HG02763 (cell line): ENCODE measurements around the gene DHRS7B.
"Not testable (repeated sequence)": the region's sequence is repeated elsewhere in the genome, so short reads cannot be mapped to it uniquely, and the experiment has no call there.

Experiments
- ATAC-seq: cut with Tn5 transposase; IDR thresholded peaks from one replicate; pipeline ENCODE4 v1.9.1; 2021; ENCODE audit warnings: mild to moderate bottlenecking, moderate library complexity; ENCODE audit not compliant: unreplicated experiment

The DHRS7B gene

DNA sequence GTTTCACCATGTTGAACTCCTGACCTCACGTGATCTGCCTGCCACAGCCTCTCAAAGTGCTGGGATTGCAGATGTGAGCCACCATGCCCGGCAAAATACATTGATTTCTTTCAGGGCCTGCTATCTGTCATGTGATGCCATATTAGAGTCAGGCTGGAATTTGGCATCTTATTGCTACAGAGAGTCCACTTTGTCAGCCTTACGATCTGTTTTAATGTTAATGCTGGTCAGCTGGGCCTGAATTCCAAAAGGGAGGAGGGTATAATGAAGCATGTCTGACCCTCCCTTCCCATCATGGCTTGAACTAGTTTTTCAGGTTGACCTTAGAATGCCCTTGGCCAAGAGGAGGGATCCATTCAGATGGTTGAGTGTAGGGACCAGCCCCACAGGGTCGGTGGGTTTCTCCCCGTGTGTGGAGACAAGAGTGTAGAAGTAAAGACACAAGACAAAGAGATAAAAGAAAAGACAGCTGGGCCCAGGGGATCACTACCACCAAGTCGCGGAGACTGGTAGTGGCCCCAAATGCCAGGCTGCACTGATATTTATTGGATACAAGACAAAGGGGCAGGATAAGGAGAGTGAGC is 19.6 kb upstream of the DHRS7B start:
- ATAC-seq, result not testable (repeated sequence)

DNA sequence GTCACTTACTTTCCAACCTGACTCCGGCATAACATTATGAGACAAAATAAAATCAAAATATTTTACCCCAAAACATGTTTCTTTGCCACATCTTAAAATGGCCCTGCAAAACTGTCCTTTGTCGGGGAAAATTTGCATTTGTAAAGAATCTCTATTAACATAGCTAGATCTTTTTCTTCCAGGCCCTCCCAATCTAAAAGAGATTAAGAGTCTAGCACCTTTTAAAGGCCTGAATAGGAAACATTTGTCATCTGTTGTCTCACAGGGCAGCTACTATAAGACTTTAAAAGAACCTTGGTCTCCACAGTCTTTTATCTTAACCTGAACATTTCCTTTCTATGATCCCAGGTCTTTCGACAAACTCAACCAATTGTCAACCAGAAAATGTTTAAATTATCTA is 18.1 kb upstream of the DHRS7B start:
- ATAC-seq, result no peak

- ATAC-seq, result no peak
Measured at GRCh38 chr17:21113049-21113690, 13.6 kb upstream of the DHRS7B start.

DNA sequence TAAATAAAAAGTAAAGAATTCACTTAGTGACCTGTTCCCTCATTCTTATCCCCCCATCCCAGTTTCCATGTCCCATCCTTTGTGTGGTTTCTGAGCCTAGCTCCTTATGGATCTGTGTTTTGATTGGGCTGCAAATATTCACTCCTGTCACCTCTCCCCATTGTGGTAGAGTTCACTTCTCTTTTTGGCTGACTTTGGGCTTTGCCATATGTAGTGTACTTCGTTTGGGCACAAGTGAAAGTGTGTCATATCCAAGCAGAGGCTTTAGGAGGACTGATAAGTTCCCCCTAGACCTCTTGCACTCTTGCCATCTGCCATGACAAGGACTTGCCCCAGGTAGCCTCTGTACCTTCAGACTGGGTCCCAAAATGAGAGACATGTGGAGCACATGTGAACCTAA is 13.0 kb upstream of the DHRS7B start:
- ATAC-seq, result no peak

DNA sequence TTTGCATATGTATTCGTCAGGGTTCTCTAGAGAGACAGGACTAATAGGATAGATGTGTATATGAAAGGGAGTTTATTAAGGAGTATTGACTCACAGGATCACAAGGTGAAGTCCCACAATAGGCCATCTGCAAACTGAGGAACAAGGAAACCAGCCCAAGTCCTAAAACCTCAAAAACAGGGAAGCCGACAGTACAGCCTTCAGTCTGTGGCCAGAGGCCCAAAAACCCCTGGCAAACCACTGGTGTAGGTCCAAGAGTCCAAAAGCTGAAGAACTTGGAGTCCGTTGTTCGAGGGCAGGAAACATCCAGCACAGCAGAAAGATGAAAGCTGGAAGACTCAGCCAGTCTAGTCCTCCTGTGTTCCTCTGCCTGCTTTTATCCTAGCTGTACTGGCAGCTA is 12.0 kb upstream of the DHRS7B start:
- not testable (repeated sequence) for ATAC-seq

- ATAC-seq, result no peak
Measured at GRCh38 chr17:21119247-21119918, 7.4 kb upstream of the DHRS7B start.

GRCh38 chr17:21119919-21120249 is 6.9 kb upstream of the DHRS7B start:
- no peak for ATAC-seq

DNA sequence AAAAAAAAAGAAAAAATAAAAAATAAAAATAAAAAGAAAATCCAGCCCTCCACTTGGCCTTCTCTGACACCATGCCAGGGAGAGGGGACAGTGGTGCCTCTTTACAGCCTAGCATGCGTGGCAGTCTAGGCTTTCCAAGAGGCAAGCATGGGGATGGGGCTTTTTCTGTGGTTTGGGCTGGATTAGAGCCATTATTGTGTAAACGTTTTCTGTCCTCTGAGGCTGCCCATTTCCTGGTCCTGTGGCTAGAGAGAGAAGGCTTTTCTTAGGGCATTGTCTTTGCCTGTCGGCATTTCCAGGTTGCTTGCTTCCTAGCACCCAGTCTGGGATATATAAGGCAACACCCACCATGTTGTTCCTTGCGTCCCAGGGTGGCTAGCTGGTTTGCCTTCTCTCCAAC is 2.7 kb upstream of the DHRS7B start:
- no peak for ATAC-seq

DNA sequence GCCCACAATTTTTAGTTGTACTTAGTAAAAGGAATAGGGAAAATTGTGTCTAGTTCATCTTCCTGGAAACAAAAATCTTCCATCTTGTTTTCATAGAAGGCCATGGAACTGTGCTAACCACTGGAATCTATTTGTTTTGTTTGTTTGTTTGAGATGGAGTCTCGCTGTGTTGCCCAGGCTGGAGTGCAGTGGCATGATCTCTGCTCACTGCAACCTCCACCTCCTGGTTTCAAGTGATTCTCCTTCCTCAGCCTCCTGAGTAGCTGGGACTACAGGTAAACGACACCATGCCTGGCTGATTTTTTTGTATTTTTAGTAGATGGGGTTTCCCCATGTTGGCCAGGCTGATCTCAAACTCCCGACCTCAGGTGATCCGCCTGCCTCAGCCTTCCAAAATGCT is 2.2 kb upstream of the DHRS7B start:
- ATAC-seq, result not testable (repeated sequence)

DNA sequence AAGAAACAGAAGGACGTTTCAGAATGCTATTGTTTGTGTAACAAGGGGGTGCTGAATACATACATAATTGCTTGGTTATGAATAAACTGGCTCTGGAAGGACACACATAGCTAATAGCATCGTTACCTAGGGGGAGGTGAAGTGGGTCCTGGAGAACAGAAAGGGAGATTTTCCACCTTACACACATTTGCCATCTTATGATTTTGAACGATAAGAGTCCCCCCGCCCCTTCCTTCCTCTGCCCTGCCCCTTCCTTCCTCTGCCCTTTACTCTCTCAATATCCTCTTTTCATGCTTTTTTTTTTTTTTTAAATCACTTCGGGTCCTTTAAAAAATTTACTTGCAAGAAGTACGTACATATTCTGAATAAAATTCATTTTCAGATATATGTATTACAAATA is 902 bp upstream of the DHRS7B start:
- ATAC-seq, result no peak

DNA sequence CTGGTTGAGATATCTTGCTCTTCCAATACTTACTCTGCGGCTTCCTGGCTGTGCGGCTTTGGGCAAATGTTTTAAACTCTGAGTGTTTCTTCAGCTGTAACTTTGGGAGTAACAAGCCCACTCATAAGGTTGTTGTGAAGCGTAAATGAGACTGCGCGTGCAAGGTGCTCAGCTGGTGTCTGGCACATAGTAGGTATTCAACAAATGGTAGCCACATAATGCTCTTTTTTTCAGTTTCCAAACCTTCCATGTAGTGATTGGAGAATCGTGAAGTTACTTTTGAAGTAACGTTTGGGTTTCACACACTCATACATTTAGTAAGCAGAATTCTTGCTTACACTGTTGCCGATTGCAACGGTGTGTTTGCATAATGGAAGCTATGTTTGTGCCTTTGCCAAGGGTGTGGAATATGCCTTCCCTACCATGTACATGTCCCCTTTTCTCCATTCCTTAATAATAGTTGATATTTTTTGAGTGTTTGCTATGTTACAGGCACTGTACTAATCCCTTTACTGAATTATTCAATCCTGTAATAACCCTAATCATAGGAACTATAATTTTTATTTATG is 829 bp downstream of the DHRS7B start:
- no peak for ATAC-seq

DNA sequence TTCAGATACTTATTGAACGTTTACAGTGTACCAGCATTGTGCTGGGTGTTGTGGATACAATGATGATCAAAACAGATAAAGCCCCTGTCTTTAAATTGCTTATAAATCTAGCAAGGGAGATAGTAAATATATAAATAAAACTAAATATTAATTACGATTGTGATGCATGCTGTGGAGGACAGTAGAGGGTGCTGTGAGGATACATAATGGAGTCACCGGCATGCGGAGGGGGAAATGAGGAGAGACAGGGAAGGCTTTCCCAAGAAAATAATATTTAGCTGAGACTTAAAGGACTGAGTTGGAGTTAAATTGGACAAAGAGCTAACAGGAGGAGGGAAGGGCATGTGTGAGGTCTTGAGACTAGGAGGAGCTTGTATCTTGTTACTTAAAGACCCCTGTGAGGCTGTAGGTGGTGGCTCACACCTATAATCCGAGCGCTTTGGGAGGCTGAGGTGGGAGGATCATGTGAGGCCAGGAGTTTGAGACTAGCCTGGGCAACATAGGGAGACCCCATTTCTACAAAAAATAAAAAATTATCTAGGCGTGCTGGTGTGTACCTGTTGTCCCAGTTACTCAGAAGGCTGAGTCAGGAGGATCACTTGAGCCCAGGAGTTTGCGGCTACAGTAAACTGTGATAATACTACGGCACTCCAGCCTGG is 2.4 kb downstream of the DHRS7B start:
- no peak for ATAC-seq

GRCh38 chr17:21131137-21131536 is 4.4 kb downstream of the DHRS7B start:
- no peak for ATAC-seq

DNA sequence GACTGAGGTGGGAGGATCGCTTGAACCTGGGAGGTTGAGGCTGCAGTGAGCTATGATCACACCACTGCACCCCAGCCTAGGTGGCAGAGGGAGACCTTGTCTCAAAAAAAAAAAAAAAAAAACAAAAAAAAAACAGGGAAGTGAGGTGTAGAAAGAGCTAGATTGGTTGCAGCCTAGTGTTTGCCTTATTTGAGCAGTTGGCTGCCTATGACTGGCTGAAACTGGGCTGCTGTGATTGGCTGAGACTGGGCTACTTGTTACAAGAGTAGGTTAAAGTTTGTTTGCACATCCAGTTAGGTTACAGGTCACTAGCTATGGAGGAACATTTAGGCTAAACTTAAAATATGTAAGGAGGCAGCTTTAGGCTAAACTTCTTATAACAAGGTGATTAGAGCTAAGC is 5.7 kb downstream of the DHRS7B start:
- no peak for ATAC-seq

DNA sequence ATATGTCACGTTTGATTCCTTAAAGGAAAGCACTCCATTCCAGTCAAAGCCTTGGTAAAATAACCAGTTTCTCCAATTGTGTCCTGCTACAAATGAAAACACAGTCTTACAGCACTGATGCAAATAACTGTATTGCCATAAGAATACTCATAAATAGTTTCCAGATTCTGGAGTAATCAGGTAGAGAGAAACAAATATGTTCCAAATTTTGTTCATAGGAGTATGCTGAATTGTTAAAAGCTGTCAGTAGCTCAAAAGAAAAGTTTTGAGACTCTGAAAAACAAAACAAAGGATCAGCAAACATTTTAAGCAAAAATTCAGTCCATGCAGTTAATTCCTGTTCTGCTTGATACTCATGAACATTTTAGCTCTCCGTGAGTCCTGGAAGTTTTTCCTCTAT is 7.8 kb downstream of the DHRS7B start:
- ATAC-seq, result no peak

DNA sequence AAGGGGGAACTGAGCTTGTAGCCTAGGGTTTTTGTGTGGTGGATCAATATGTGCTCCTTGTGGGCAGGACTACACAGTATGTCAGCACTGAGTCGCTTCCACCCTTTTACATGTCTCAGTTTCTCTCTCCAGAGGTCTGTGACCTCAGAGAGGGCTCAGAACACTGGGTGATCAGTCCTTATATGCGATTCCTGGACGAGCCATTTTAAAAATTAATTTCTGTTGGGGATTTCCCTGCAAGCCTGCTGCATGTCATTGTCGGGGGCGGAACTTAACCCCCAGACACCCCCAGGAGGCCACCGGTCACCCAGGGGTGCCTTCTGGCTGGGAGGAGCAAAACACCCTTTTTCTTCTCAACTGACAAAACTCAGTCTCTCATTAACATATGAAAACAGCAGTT is 14.1 kb downstream of the DHRS7B start:
- no peak for ATAC-seq

DNA sequence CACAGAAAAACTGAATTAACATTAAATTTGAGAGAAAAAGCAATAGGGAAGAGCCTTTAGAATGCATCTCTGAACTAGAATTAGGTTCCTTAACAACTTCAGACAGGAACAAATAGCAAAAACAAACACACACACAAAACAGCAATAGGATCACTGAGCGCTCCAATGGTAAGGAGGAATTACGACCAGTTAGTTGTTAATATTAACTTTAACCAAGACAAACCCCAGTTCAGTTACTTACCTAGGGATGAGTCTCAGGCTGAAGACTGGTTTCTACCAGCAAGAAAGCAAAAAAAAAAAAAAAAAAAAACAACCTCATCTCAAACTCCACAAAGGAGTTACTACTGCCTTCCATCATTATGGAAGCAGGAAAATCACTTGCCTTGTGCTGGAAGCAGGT is 14.6 kb downstream of the DHRS7B start:
- no peak for ATAC-seq

- not testable (repeated sequence) for ATAC-seq
Measured at GRCh38 chr17:21142065-21142464, 15.3 kb downstream of the DHRS7B start.

- ATAC-seq, result no peak
Measured at GRCh38 chr17:21143695-21144094, 16.9 kb downstream of the DHRS7B start.

DNA sequence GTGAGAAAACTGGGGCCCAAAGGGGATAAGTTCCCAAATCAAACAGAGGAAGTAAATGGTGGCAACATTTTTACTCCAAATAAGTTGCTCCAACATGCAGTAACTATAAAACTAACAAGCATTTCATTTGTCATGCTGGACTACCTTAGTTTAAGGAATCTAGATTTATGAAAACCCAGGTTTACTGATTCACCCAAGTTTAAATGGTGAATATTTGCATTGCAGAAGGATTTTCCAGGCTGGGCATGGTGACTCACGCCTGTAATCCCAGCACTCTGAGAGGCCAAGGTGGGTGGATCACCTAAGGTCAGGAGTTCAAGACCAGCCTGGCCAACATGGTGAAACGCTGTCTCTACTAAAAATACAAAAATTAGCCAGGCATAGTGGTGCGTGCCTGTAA is 17.5 kb downstream of the DHRS7B start:
- not testable (repeated sequence) for ATAC-seq

DNA sequence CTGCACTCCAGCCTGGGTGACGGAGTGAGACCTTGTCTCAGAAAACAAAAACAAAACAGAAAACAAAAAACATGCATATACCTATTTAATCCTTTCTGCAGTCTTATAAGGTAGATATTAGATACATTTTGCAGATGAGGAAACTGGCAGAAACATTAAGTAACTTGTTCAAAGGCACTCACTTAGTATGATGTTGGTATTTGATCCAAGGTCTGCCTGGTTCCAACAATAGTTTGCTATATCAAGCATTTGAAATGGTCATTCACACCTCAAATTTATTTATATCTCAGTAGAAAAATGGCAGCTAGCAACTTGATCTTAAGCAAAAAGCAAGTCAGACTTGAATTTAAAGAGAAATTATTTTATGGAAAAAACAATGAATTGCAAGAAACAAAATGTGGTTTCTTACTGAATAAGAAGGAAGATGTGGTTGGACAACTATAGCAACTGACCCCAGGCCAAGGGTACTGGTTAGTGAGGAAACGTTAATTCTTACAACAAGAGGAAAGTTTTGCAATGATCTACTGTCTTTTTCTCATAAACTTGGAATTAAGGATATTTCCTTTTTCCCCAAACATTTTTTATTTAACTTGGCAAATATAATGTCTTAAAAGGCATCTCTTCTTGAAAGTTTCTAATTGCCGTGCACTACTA is 19.7 kb downstream of the DHRS7B start:
- no peak for ATAC-seq
